ENCODE measurements around the gene SHC3.

Gene SHC3

DNA sequence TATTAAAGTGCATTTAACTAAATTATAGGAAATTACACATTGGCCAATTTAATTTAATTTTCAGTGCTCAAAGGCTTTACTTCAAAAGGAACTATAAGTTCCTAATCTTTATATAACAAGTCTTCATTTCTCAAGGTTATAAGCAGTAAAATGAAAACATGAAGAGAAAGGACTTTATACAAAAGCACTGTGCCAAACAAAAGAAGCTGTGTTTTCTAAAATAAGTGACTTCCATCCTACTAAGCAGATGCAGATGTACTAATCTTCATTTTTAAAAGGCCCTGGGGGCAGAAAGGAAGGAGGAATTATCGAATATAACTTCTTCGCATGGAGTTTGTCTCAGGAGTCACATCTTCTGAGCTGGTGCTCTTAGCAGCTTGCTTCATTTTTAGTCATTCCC is 81.4 kb downstream of the SHC3 start:
- TF ChIP-seq, protein P1, sequence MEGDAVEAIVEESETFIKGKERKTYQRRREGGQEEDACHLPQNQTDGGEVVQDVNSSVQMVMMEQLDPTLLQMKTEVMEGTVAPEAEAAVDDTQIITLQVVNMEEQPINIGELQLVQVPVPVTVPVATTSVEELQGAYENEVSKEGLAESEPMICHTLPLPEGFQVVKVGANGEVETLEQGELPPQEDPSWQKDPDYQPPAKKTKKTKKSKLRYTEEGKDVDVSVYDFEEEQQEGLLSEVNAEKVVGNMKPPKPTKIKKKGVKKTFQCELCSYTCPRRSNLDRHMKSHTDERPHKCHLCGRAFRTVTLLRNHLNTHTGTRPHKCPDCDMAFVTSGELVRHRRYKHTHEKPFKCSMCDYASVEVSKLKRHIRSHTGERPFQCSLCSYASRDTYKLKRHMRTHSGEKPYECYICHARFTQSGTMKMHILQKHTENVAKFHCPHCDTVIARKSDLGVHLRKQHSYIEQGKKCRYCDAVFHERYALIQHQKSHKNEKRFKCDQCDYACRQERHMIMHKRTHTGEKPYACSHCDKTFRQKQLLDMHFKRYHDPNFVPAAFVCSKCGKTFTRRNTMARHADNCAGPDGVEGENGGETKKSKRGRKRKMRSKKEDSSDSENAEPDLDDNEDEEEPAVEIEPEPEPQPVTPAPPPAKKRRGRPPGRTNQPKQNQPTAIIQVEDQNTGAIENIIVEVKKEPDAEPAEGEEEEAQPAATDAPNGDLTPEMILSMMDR (IDR thresholded peaks at IDR 0.05; ENCODE audit: control insufficient read depth, extremely low read depth, insufficient read depth): no peak
- H3K4me3 ChIP-seq (ENCODE audit: low read depth, low read length): no peak overlapping the region

DNA sequence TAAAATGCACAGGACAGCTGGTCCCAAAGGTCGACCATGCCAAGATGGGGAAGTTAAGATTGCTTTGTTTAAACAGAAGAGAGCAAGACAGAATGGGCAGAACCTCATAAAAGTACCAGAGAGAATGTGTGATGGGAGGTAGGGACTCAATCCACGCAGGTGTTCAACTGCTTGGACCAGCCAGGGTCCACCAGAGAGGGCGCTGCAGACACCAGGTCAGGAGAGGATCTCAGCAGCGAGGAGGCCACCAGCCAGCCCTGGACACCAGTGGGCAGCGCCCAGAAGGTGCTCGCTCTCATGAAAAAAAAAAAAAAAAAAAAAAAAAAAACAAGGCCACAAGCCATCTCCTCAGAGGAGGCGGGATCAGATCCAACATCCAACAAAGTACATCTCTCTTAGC is 81.8 kb downstream of the SHC3 start:
- DNase-seq (ENCODE audit: low read depth): no peak

More for the DNA sequence above, 81.4 kb downstream of the SHC3 start:
- DNase-seq (ENCODE audit: low read depth): no peak

DNA sequence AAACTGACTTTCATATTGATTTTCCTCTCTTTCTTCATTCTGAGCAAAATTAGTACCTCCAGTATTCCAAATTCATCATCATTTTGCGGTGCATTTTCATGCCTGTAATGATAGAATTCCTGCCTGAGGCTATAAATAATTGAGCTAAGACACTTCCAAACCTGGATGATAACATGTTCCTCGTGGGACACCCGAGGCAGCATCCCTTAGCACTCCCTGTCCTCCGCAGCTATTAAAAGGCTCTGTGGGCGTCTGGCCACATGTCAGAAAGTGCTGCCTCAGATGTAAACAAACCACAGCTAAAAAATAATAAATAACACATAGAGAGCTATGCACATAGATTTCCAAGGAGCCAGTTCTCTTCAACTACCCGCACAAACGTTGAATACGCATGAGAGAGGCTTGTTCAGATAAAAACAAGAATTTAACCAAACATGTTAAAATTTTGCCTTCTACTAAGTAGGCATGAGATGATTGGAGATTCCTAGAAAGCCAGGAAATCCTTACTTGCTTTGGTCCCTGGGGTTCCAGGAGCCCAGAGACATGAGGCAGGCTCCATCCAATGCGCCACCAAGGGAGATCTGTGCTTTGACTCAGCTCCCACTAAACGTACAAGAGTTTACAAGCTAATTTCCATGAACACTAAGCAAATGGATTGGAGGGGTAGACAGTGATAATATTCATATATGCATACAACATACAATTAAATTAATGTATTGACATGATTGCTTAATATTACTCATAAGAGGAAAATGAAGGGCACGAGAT is 82.7 kb downstream of the SHC3 start:
- H3K4me3 ChIP-seq (ENCODE audit: low read depth, low read length): no peak overlapping the region
- TF ChIP-seq, protein P1 (IDR thresholded peaks at IDR 0.05; ENCODE audit: control insufficient read depth, extremely low read depth, insufficient read depth): no peak
- no peak for DNase-seq (ENCODE audit: low read depth)

More for the DNA sequence above, 81.8 kb downstream of the SHC3 start:
- no peak overlapping the region for H3K4me3 ChIP-seq (ENCODE audit: low read depth, low read length)
- TF ChIP-seq, protein P1 (IDR thresholded peaks at IDR 0.05; ENCODE audit: control insufficient read depth, extremely low read depth, insufficient read depth): no peak

DNA sequence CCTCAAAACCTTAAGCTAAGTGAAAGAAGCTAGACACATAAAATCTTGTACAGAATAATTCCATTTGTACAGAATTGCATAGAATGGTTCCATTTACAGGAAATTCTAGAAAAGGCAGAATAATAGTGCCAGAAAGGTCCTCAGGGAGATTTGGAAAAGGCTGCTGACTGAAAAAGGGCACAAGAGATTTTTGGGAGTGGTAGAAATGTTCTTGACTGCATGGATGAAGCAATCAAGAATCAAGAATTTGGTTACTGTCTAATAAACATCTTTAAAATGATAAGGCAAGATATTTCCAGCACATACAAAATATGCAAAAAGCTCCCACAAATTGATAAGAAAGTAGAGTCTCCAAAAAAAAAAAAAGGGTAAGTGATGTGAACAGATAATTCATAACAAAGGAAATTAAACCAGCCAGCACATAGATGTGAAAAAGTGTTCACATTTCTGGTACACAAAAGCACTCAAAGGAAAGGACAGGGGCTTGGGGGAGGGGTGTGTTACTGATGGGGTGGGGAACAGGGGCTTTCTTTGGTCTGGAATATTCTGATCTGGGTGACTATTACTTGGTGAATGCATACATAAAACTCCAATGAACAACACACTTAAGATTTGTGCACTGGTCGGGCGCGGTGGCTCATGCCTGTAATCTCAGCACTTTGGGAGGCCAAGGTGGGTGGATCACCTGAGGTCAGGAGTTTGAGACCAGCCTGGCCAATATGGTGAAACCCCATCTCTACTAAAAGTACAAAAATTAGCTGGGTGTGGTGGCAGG is 85.2 kb downstream of the SHC3 start:
- no peak overlapping the region for H3K4me3 ChIP-seq (ENCODE audit: low read depth, low read length)
- no peak for DNase-seq (ENCODE audit: low read depth)
- TF ChIP-seq, protein P1 (IDR thresholded peaks at IDR 0.05; ENCODE audit: control insufficient read depth, extremely low read depth, insufficient read depth): no peak

DNA sequence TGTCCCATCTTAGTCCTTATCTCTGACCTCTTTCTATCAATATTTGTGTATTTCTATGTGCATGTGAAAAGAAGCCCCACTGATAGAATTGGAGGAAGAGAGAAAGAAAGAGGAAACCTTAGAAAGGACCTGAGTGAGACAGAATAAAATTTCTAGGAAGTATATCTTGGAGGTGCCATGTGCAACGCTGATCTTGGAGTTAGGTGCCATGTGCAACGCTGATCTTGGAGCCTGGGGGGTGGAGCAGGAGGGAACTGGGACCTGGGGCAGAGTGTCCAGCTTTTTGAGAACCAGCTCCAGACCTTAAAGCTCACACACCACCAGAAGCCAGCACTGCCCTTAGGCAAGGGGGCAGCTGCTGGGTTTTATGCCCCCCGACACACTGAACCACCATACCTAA is 89.4 kb downstream of the SHC3 start:
- TF ChIP-seq, protein P1 (IDR thresholded peaks at IDR 0.05; ENCODE audit: control insufficient read depth, extremely low read depth, insufficient read depth): no peak
- no peak overlapping the region for H3K4me3 ChIP-seq (ENCODE audit: low read depth, low read length)
- no peak for DNase-seq (ENCODE audit: low read depth)

DNA sequence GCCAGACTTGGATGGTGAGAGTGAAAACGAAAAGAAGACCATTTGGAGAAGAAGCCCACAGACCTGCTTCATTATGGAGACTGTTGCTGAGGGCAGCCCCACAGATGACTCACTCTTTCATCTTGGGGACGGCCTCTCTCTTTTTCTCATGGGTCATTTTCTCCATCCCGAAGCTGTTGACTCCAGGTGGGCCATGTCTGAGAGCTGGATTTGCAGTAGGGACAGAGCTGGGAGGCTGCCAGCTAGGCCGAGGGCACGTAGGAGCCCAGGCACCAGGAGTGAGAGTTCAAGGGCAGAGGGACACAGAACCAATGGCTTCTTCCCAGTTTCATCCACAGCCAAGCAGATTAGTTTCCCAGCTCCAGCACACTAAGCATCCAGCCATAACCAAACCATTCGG is 95.0 kb downstream of the SHC3 start:
- H3K4me3 ChIP-seq (ENCODE audit: low read depth, low read length): no peak overlapping the region
- TF ChIP-seq, protein P1 (IDR thresholded peaks at IDR 0.05; ENCODE audit: control insufficient read depth, extremely low read depth, insufficient read depth): no peak
- DNase-seq (ENCODE audit: low read depth): no peak

All from LNCaP clone FGC (cell line).